B cell (primary cell): ENCODE measurements around the gene NRF1.

ENCODE experiments used
- EZH2 ChIP-seq: IDR thresholded peaks from 2 replicates; pipeline ENCODE4 v1.6.1; 2012; ENCODE audit warnings: borderline replicate concordance, low read depth, mild to moderate bottlenecking, moderate library complexity, low read length; ENCODE audit not compliant: insufficient read depth, poor library complexity, severe bottlenecking
- TF ChIP-seq, protein P1 (sequence below): fragments of 200-600 bp; IDR thresholded peaks from one replicate; pipeline ENCODE4 v1.8.0; 2022; ENCODE audit warnings: antibody characterized with exemption, mild to moderate bottlenecking

DNA sequence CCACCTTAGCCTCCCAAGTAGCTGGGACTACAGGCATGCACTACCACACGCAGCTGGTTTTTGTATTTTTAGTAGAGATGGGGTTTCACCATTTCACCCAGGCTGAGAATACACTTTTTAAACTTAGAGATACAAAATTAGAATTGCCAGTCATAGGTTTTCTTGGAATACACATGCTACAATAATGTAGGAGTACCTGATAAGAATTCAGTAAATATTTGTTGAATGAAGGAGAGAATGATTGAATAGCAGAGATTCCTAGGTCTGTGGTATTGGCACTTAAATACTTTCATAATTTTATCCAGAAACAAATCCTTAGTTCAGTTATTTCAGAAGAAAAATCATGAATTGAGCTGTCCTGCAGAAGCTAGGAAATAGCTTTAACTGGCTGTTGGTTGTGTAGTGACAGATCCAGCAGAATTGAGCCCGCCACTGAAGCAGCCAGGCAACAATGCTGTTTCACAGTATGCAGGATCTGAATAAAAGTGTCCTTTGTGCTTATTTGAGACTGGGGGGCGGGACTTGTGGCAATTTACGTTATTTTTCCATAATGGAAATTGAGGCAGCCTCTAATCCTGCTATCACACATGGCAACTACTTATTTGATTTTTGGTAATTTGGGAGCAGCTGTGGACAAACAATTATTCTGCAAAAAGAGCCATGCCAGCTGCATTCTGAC lies 31.5 kb downstream of the NRF1 start:
- TF ChIP-seq EZH2: no peak
- TF ChIP-seq, protein P1, sequence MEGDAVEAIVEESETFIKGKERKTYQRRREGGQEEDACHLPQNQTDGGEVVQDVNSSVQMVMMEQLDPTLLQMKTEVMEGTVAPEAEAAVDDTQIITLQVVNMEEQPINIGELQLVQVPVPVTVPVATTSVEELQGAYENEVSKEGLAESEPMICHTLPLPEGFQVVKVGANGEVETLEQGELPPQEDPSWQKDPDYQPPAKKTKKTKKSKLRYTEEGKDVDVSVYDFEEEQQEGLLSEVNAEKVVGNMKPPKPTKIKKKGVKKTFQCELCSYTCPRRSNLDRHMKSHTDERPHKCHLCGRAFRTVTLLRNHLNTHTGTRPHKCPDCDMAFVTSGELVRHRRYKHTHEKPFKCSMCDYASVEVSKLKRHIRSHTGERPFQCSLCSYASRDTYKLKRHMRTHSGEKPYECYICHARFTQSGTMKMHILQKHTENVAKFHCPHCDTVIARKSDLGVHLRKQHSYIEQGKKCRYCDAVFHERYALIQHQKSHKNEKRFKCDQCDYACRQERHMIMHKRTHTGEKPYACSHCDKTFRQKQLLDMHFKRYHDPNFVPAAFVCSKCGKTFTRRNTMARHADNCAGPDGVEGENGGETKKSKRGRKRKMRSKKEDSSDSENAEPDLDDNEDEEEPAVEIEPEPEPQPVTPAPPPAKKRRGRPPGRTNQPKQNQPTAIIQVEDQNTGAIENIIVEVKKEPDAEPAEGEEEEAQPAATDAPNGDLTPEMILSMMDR: no peak
